HG03097 (cell line): ENCODE data around the gene C1QB.
"Not testable (repeated sequence)": the region's sequence is repeated elsewhere in the genome, so short reads cannot be mapped to it uniquely, and the experiment has no call there.

ENCODE experiments used
- ATAC-seq: cut with Tn5 transposase; IDR thresholded peaks from one replicate; pipeline ENCODE4 v1.9.1; 2021; ENCODE audit not compliant: unreplicated experiment, low FRiP score

Gene C1QB

DNA sequence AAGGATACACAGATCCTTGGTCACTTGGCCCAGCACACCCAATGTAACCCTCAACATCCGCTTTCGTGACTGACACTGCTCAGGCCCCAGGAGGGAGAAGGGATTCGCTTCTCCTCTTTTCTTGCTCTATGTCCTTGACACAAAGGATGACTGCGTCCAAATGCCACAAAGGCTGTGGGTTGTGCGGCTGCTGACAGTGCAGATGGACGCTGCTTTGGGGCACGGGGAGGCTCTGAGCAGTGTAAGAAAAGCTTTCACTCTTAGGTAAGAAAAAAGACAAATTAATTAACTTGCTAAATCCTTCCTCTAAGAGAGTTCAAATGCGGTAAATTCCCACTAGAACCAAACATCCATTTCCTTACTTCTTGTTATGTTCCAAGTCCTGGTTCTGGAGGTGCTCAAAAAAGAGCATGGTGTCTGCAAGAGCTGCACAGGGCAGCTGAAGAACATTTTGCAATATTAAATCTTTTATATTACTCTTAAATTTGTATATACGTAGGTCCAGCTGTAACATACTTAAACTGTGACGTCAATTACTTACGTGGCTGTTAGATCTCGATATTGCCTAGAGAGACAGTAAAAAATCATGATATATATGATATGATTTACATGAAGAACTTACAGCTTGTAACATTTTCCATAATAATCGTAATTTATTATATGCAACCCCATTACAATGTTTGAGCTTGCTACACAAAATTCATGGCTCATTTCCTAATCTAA lies 38.2 kb downstream of the C1QB start:
- no peak for ATAC-seq

GRCh38 chr1:22694172-22694571 lies 41.1 kb downstream of the C1QB start:
- no peak for ATAC-seq

DNA sequence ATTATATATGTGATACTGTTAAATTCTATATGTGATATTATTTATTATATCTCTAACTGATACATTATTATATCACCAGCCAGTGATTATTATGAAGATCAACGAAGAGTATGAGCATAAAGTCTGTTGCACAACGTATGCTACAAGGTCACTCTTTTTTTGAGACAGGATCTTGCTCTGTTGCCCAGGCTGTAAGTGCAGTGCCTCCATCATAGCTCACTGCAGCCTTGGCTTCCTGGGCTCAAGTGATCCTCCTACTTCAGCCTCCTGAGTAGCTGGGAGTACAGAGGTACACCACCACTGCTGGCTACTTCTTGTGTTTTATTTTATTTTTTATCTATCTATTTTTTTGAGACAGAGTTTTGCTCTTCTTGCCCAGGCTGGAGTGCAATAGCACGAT lies 43.6 kb downstream of the C1QB start:
- ATAC-seq = no peak

DNA sequence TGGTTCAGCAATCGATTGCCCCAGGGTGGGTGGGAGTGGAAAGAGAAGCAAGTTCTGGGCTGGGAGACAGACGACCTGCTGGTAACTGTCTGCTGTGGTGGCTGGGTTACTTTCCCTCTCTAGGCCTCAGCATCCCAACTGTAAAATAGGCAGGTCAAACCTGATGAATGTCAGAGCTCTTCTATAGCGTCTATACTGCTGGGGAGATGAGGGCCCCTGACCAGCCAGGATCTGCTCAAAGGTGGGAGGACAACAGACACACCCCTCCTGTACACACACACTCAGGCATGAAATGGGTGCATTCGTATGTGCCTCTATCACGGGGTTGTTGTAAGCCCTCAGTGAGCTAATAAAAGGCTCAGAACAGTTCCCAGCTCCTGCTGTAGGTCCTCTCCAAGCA lies 44.9 kb downstream of the C1QB start:
- ATAC-seq = no peak

- no peak for ATAC-seq
Observed at GRCh38 chr1:22699681-22700520, 46.9 kb downstream of the C1QB start.

GRCh38 chr1:22702296-22703085 lies 49.5 kb downstream of the C1QB start:
- no peak for ATAC-seq

- ATAC-seq = no peak
Observed at GRCh38 chr1:22704440-22705067, 51.5 kb downstream of the C1QB start.

GRCh38 chr1:22705586-22705985 lies 52.5 kb downstream of the C1QB start:
- no peak for ATAC-seq

DNA sequence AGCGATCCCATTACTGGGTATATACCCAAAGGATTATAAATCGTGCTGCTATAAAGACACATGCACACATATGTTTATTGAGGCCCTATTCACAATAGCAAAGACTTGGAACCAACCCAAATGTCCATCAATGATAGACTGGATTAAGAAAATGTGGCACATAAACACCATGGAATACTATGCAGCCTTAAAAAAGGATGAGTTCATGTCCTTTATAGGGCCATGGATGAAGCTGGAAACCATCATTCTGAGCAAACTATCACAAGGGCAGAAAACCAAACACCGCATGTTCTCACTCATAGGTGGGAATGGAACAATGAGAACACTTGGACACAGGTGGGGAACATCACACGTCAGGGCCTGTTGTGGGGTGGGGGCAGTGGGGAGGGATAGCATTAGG lies 53.1 kb downstream of the C1QB start:
- not testable (repeated sequence) for ATAC-seq

- ATAC-seq = no peak
Observed at GRCh38 chr1:22708777-22709176, 55.7 kb downstream of the C1QB start.

DNA sequence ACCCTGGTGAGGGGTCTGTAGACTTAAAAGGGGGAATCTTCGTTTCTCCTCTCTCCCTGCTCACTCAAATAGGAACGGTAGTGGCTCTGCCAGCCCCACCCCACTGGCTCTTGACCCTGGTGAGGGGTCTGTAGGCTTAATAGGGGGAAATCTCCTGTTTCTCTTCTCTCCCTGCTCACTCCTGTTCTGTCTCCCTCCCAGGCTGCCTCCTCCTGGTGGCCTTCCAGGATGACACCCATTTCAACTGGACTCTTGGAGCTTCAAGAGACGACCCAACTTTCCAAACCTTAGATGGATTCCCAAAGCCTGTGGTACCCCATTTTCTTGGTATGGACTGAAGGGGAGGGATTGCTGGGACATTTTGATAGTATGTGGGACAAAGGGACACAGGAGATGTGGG lies 56.2 kb downstream of the C1QB start:
- ATAC-seq = no peak

DNA sequence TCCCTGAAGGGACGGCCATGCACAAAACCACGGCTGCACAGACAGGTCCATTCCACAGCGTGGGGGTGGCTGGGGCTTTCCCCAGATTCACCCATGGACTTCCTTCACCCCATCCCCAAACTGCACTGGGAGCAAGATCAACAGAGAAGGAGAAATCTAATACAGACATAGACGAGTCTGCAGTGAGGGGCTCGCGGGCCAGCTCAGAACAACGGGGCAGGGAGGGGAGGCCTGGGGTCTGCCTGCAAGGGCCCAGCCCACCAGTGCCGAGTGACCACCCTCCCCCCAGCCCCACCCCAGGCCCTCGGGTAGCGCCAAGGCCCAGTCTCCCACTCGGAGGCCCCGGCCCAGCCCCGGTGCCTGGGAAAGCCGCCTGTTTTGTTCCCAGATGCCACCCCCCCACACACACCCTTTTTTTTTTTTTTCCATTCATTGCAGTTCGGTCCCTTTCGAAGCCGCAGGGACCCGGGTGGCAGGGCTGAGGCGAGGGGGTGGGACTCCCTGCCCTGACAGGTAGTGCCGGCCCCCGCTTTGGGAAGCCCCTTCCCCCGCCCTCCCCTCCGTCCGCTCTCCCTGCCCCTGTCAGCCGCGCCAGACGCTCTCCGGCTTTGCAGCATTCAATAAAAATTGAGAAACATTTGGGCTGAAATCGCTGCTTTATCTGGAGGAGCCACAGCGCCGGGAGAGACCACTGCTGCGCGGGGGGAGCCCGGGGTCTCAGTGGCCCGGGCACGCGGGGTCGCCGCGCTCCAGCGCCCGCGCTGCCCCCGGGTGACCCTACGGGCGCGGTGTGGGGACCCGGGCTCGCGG lies 57.1 kb downstream of the C1QB start:
- no peak for ATAC-seq

DNA sequence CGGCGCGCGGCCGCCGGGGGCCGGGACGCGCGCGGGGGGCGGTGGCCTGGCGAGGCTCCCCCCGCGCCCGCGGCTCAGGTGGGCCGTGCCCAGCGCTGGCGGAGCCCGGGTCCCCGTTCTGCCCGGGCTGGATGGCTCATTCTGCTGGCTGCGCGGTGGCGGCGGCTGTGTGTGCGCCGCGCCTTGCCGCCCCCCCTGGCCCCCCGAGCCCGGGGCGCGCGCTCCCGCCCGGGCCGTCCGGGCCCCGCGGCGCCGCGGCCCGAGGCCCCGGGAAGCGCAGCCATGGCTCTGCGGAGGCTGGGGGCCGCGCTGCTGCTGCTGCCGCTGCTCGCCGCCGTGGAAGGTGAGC lies 57.6 kb downstream of the C1QB start, which contains the start of gene EPHB2:
EPHB2 (plus strand) TSS at position 139 of the 349 bp plus-strand sequence; CDS start at position 283, 144 bp downstream.
- no peak for ATAC-seq

DNA sequence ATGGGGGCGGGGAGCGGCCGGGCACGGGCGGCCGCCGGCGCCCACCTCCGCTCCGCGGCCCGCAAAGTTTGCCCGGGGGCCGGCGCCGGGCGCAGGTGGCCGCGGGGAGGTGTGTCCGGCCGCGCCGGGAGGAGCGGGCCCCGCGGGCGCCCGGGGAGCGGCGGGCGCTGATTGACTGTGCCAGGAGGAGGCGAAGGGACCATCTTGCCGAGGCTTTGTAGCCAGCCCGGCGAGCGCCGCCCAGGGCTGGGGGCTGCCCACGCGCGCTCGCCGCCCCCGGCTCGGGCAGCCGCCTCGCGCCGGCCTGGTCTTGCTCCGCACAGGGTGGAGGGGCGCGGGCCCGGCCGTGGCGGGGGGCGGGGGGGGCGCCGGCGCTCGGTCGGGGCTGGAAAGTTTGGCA lies 58.0 kb downstream of the C1QB start:
- ATAC-seq = no peak
